ENCODE measurements around the gene ABHD15. TPM values are rescaled to one million over a fixed set of nuclear protein-coding genes. Genes with fewer than 3 reads are reported as not detected.

ABHD15 gene
- total RNA-seq, 1 experiment from 2014 or later: 8.2 TPM

DNA sequence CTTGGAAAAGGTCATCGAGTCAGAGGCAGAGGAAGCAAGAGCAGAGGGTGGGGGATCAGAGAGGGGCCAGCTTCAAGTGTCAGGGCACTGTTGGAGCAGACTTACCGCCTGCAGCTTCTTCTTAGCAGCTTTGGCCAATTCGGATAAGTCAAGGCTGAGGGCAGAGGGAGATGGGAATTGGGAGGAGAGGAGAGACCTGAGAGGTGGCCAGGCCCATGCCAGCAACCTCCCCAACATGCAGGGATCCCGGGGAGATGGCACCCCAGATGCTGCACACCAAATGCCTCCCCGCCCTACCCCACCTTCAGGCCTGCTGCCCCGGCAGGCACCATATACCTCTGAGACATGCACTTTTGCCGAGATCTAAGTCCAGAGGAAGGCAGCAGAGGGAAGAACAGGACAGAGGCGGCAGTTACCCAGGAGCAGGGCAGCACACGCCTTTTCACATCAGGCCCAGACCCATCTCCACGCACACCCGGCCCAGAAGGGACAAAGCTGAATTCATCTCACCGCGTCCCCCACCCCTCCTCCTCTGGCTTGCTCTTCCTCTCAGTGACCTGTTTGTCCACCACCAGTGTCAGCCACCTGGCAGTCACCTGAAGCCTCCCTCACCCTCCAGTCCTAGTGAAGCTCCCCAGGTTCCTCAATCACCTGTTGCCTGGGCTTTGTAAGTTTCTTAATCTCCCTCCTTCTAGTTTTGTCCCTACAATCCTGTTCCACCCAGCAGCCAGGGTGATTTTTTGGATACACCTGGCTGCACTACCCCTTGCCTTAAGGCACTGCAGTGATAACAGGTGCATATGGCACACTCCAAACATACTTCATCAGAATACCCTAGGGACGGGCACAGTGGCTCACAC is 12.0 kb upstream of the ABHD15 start:
- Histone ChIP-seq H3K4me3 (replicated peaks in 1 of 2; ENCODE audit: low read depth in 1 of 2, low read length in 2 of 2) (no peak overlapping the region), H3K4me1 (ENCODE audit: control insufficient read depth in 1 of 2, insufficient read depth in 2 of 2, low read length in 2 of 2) (peaks cover 0 to 14% of the 10 kb centered on the region in 2 experiments; a peak in 2 of 4 replicates), H3K79me2 (ENCODE audit: insufficient read depth, low read length) (peaks cover 10% of the 10 kb centered on the region; the same call in 1 of the 2 replicates), H2AFZ (ENCODE audit: low read depth, low read length, poor library complexity, severe bottlenecking) (no peak overlapping the region), H4K20me1 (ENCODE audit: insufficient read depth) (no peaks in the 10 kb centered on the region), H3K9me2 (ENCODE audit: insufficient read depth) (no peaks in the 10 kb centered on the region), H3K9ac (ENCODE audit: low read length) (no peak overlapping the region), H3K36me3 (ENCODE audit: control insufficient read depth in 1 of 2, insufficient read depth in 2 of 2, low read length in 2 of 2) (peaks cover 9 to 10% of the 10 kb centered on the region in 2 experiments; a peak in 2 of 4 replicates), H3K27ac (ENCODE audit: low read depth, low read length) (no peak overlapping the region), H3K9me3 (ENCODE audit: control insufficient read depth in 1 of 2, insufficient read depth in 1 of 2, low read depth in 1 of 2, low read length in 2 of 2) (no peaks in the 10 kb centered on the region), H3K27me3 (ENCODE audit: insufficient read depth, low read length) (no peaks in the 10 kb centered on the region), H3K4me2 (ENCODE audit: low read length) (no peak overlapping the region)
- intact Hi-C loops (cut with micrococcal nuclease): no loop called here
- ChIA-PET CTCF (interaction anchor here (1.0 to 6.0 kb wide), 4 partner anchors 13 to 209 kb away, joined by 3 to 38 read pairs (median 4); partner anchors contain the start of genes ABHD15 and ANKRD13B), POLR2A (no interaction called here), RAD21 (ENCODE audit: low non-redundant PET in 1 of 2, low total read pairs in 2 of 2, uncharacterized antibody in 2 of 2, unreplicated experiment in 2 of 2) (no interaction called here)
- DNase-seq (ENCODE audit: low read depth, low spot score): no peak
- BruUV-seq (replicated peaks): no TSS peak
- TF ChIP-seq, protein P1, sequence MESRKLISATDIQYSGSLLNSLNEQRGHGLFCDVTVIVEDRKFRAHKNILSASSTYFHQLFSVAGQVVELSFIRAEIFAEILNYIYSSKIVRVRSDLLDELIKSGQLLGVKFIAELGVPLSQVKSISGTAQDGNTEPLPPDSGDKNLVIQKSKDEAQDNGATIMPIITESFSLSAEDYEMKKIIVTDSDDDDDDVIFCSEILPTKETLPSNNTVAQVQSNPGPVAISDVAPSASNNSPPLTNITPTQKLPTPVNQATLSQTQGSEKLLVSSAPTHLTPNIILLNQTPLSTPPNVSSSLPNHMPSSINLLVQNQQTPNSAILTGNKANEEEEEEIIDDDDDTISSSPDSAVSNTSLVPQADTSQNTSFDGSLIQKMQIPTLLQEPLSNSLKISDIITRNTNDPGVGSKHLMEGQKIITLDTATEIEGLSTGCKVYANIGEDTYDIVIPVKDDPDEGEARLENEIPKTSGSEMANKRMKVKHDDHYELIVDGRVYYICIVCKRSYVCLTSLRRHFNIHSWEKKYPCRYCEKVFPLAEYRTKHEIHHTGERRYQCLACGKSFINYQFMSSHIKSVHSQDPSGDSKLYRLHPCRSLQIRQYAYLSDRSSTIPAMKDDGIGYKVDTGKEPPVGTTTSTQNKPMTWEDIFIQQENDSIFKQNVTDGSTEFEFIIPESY (IDR thresholded peaks at IDR 0.05; ENCODE audit: extremely low read depth, insufficient replicate concordance, low read length): no peak
- TF ChIP-seq CBX3 (IDR thresholded peaks at IDR 0.05; ENCODE audit: low read depth) (no peak), SRF (IDR thresholded peaks at IDR 0.05; ENCODE audit: low read depth) (no peak), EGR1 (IDR thresholded peaks at IDR 0.05; ENCODE audit: low read depth) (no peak), POLR2AphosphoS5 (IDR thresholded peaks at IDR 0.05; ENCODE audit: low read depth, low read length) (no peak), FOSL1 (IDR thresholded peaks at IDR 0.05; ENCODE audit: low read depth) (no peak), JUND (IDR thresholded peaks at IDR 0.05) (no peak), ZFX (IDR thresholded peaks at IDR 0.05) (no peak), RAD21 (IDR thresholded peaks at IDR 0.05; ENCODE audit: low read depth) (no peak), SIN3A (IDR thresholded peaks at IDR 0.05; ENCODE audit: low read depth) (no peak), ELF1 (IDR thresholded peaks at IDR 0.05; ENCODE audit: borderline replicate concordance, low read depth) (no peak), POLR2A (IDR thresholded peaks at IDR 0.05; ENCODE audit: borderline replicate concordance, extremely low read depth, insufficient read depth, insufficient read length) (no peak), YY1 (IDR thresholded peaks at IDR 0.05; ENCODE audit: extremely low read depth, insufficient replicate concordance, low read depth, low read length) (no peak), TCF7L2 (IDR thresholded peaks at IDR 0.05; ENCODE audit: borderline replicate concordance, extremely low read depth, insufficient read depth, insufficient read length) (no peak)
- TF ChIP-seq, protein P2, sequence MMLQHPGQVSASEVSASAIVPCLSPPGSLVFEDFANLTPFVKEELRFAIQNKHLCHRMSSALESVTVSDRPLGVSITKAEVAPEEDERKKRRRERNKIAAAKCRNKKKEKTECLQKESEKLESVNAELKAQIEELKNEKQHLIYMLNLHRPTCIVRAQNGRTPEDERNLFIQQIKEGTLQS (IDR thresholded peaks at IDR 0.05): no peak
- TF ChIP-seq, protein P3, sequence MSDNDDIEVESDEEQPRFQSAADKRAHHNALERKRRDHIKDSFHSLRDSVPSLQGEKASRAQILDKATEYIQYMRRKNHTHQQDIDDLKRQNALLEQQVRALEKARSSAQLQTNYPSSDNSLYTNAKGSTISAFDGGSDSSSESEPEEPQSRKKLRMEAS (IDR thresholded peaks at IDR 0.05): no peak
- ATAC-seq: no peak

Data from HCT116 (cell line).